OCI-LY7 (cell line): ENCODE results near the gene CHAMP1.

Source experiments
- CTCF ChIP-seq: fragments of 200-600 bp; sonication (generic); conservative IDR thresholded peaks from 2 replicates; pipeline ENCODE4 v1.5.1; 2014; ENCODE audit warnings: mild to moderate bottlenecking, antibody characterized with exemption, low read length, moderate library complexity, mixed read lengths
- EZH2phosphoT487 ChIP-seq: fragments of 200-600 bp; sonication (generic); IDR thresholded peaks from 2 replicates; pipeline ENCODE4 v1.6.1; 2018; ENCODE audit warnings: low read depth, borderline replicate concordance, mild to moderate bottlenecking, mixed run types, antibody characterized with exemption, low read length, moderate library complexity, mixed read lengths

DNA sequence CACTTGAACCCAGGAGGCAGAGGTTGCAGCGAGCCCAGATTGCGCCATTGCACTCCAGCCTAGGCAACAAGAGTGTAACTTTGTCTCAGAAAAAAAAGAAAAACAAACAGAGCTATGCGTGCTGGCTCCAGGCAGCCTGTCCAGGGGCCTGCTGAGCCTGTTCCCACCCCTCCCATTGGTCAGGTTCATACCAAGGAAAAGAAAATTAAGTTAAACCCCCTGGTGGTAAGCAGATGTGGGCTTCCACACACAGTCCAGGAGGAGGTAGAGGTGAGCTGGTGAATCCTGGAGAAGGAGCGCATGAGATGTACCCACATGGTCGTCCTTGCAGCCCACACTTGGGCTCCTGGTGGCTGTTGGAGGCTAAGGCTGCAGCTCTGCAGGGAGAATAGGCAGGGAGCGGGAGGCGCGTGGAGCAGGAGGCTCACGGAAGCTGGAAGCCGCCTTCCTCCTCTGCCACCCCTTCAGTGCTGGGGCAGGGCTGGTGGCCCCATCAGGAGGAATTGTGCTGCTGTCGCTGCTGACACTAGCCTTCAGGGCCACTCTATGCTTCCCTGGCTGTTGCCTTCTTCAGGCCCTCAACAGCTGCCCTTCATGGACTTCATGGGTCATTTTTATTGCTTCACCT lies 10.5 kb upstream of the CHAMP1 start:
- TF ChIP-seq CTCF (no peak), EZH2phosphoT487 (no peak)
